GM12865 (cell line): ENCODE data around the gene CLTA.

Source experiments
- DNase-seq: peaks from one replicate; pipeline ENCODE4 v3.0.0; 2010; ENCODE audit warnings: low read depth
- H3K4me3 ChIP-seq: 2 replicates; pipeline ENCODE4 v1.5.1; 2011; ENCODE audit warnings: mild to moderate bottlenecking, low read depth, low read length, control low read depth
- TF ChIP-seq, protein P1 (sequence below): IDR thresholded peaks from 2 replicates; pipeline ENCODE4 v1.5.1; 2011; ENCODE audit warnings: low read length, control low read depth, low read depth, inconsistent platforms; ENCODE audit not compliant: insufficient read depth; ENCODE audit errors: missing control alignments

Gene CLTA

DNA sequence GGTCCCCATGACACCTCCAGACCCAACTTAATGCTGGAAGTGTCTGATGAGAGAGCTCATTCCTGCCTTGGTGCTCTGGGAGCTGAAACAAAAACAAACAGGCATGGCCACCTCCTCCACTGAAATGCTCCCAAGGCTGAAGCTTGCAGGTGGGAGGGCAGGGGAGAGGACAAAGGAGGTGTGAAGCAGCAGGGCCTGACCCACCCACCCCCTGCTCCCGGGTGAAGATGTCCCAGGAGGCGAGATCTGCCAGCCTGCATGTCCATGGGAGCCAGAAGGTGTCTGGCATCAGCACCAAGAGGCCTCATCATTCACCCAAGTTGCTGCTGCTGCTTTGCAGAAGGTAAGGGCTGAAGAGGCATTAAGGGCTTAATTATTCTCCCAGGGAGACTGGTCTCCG, 25.7 kb upstream of the CLTA start:
- no peak overlapping the region for H3K4me3 ChIP-seq
- TF ChIP-seq, protein P1, sequence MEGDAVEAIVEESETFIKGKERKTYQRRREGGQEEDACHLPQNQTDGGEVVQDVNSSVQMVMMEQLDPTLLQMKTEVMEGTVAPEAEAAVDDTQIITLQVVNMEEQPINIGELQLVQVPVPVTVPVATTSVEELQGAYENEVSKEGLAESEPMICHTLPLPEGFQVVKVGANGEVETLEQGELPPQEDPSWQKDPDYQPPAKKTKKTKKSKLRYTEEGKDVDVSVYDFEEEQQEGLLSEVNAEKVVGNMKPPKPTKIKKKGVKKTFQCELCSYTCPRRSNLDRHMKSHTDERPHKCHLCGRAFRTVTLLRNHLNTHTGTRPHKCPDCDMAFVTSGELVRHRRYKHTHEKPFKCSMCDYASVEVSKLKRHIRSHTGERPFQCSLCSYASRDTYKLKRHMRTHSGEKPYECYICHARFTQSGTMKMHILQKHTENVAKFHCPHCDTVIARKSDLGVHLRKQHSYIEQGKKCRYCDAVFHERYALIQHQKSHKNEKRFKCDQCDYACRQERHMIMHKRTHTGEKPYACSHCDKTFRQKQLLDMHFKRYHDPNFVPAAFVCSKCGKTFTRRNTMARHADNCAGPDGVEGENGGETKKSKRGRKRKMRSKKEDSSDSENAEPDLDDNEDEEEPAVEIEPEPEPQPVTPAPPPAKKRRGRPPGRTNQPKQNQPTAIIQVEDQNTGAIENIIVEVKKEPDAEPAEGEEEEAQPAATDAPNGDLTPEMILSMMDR = no peak
- DNase-seq = no peak

DNA sequence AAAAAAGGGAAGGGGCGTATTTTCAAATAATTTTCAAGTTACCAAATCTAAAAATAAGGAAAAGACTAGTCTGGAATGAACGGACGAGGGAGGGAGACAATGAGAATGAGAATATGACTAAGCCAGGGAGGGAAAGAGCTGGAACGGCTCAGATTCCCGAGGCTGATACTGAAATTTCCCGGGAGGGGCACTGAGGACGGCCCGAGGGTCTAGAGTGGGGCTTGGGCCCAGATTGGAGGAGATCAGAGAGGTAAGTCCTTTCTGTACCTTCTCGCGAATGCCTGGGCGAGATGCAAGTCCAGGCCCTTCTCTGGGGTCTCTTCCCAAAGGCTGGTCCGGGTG, 24.9 kb upstream of the CLTA start:
- no peak overlapping the region for H3K4me3 ChIP-seq
- TF ChIP-seq, protein P1 = no peak
- DNase-seq = no peak

DNA sequence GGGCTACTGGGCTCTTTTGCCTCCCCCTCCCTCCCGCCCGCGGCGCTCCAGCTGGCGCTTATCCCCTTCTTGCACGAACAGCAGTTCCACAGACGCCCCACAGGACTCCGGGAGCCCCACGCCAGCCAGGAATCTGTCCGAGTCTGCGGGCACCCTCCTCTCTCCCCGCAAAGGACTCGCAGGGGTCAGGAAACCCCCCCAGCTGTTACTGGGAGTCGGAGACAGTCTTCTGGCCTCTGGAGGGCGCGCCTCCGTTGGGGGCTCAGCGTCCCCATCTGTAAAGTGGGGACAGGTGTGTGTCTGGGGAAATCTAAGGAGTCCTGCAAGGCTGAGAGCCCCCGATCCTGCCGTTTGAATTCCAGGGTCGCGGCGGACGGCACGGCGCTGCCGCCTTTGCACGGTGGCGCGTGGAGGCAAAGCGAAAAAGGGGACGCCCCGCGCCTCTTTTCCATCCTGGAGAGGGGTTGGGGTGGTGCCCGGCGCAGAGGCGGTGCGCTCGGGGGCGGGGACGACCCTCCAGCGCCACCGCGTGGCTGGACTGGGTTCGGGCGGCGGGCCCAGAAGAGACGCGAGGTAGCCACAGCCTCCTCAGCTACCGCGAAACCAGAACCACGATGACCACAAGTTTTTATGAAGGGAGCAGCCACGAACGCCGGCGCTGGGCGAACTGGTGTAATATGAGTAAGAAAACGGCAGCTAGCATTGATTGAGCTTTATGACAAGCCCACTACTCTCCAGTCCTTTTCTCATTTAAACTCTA, 24.4 kb upstream of the CLTA start:
- H3K4me3 ChIP-seq = no peak overlapping the region; the same call in 1 of the 2 replicates
- DNase-seq = peak; percentile 85
- TF ChIP-seq, protein P1 = peak; percentile 92

DNA sequence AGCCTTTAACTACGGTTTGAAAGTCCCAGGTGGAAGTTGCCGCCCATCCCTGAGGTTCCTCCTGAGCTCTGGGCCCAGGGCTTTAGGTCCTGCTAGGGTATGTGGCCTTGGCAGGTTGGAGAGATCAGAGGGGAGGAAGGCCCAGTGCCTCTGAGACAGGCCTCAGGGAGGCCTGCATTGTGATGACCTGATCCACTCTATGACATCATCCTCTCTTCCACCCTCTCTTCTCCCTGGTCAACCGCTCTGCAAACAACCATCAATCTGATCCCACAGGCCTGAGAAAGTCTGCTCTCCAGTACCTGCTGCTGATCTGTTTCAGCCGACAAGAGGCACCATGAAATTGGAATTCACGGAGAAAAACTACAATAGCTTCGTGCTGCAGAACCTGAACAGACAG, 21.6 kb upstream of the CLTA start, which contains the start of gene CCIN:
TSS of gene CCIN (plus strand) at position 223 of the 400 bp plus-strand sequence. CDS start at position 338, 115 bp downstream.
- TF ChIP-seq, protein P1 = no peak
- no peak within 1 kb of the TSS for H3K4me3 ChIP-seq
- no peak for DNase-seq

DNA sequence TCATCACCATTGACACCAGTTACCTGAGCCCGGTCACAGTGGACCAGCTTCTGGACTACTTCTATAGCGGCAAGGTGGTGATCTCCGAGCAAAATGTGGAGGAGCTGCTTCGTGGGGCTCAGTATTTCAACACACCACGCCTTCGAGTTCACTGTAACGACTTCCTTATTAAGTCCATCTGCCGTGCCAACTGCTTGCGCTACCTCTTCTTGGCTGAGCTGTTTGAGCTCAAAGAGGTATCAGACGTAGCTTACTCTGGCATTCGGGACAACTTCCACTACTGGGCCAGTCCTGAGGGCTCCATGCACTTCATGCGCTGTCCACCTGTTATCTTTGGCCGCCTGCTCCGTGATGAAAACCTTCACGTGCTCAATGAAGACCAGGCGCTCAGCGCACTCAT, 21.0 kb upstream of the CLTA start:
- no peak overlapping the region for H3K4me3 ChIP-seq
- DNase-seq = no peak
- TF ChIP-seq, protein P1 = no peak

DNA sequence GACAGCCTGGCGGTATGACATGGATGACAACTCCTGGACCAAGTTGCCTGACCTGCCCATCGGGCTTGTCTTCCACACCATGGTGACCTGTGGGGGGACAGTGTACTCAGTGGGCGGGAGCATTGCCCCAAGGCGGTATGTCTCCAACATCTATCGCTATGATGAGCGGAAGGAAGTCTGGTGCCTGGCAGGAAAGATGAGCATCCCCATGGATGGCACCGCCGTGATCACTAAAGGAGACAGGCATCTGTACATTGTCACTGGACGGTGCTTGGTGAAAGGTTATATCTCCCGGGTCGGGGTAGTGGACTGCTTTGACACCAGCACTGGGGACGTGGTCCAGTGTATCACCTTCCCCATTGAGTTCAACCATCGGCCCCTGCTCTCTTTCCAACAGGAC, 20.2 kb upstream of the CLTA start:
- TF ChIP-seq, protein P1 = no peak
- no peak overlapping the region for H3K4me3 ChIP-seq
- DNase-seq = no peak

DNA sequence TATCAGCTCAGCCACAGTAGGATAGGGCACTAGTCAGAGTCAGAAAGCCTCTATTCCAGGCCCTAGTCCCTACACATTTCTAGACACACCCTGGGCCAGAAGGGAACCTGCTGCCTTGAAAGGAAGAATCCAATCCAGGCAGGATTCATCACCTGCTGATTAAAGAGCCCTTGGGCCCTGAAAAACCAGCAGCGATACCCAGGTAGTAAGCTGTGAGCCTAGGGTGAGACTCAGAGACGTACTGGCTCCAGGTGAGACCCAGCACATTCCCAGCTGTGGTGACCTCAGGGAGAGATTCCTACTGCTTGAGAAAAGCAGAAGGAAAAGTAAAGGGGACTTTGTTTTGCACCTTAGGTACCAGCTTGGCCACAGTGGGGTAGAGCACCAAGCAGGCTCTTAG, 16.9 kb upstream of the CLTA start:
- TF ChIP-seq, protein P1 = no peak
- DNase-seq = no peak
- H3K4me3 ChIP-seq = no peak overlapping the region
